GM19035 (cell line): ENCODE data around the gene LENG8.

Experiments used
- ATAC-seq: cut with Tn5 transposase; IDR thresholded peaks from one replicate; pipeline ENCODE4 v1.9.1; 2021; ENCODE audit not compliant: unreplicated experiment

The LENG8 gene

DNA sequence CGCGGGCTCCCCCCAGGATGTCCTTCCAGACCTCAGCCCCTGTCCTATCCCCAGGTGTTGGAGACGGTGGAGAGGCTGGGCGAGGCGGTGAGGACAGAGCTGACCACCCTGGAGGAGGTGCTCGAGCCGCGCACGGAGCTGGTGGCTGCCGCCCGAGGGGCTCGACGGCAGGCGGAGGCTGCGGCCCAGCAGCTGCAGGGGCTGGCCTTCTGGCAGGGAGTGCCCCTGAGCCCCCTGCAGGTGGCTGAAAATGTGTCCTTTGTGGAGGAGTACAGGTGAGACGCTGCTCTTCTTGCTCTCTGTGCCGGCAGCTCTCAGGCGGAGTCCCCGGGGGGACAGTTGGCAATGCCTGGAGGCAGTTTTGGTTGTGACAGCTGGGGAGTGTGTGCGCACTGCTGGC, 26.9 kb upstream of the LENG8 start:
- ATAC-seq, result no peak

- no peak for ATAC-seq
Observed at GRCh38 chr19:54424201-54424600, 24.8 kb upstream of the LENG8 start.

DNA sequence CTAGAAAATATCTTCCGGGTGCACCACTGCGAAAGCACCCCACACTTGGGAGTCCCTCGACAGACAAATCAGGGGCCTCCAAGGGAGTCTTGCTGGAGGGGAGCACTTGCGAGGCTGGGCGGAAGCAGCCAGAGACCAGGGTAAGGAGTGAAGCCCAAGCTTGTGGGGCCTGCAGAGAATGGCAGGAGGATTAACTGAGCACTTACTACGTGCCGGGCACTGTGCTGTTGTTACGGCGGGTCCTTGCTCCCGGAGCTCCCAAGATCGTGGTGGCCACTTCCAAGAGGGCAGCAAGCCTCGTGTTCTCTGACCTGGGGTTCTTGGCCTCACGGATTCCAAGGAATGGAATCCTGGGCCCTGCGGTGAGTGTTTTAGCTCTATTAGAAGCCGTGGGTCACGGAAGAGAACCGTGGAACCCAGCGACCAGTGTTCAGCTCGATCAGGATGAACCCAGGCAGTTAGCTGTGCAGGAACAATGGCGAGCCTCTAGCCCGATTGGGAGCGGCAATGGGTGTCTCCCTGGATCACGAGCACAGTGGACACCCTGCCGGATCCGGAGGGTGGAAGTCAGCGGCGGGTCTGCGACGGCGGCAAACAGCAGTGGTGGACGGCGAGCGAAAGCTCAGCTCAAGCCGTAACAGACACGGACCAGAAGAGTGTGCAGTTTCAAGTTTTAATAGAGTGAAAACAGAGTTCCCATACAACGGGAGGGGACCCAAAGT, 24.2 kb upstream of the LENG8 start:
- no peak for ATAC-seq

- ATAC-seq, result no peak
Observed at GRCh38 chr19:54425382-54425723, 23.6 kb upstream of the LENG8 start.

GRCh38 chr19:54426291-54426931, 22.6 kb upstream of the LENG8 start:
- no peak for ATAC-seq

DNA sequence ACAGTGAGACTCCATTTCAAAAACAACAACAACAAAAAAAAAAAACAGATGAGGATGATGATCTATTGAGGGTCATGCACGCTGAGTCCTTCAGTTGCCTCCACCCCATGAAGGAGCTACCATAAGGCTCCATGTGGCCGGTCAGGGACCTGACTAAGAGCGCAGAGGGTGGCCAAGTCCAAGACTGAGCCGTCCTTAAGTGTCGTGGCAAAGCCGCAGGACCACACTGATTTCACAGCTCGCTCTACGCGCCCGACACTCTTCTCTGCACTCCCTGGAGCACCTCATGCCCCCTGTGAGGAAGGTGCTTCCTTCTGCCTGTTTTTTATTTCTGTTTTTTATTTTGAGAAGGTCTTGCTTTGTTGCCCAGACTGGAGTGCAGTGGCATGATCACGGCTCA, 21.4 kb upstream of the LENG8 start:
- no peak for ATAC-seq

GRCh38 chr19:54428323-54429175, 20.4 kb upstream of the LENG8 start:
- no peak for ATAC-seq

DNA sequence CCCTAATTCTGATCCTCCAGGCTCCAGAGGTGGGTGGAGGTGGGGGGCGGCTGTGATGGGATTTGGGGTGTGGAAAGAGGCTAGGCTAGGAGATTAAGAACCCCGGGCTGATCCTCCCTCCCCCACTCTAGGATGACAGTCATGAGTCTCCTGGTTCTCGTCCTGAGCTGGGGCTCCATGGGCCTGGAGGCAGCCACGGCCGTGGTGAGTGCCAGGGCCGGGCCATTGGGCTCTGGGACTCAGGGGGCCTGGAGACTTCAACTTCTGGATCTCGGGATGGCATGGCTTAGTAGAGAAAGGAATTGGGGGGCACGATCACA, 19.9 kb upstream of the LENG8 start:
- ATAC-seq, result no peak

GRCh38 chr19:54429545-54430227, 19.3 kb upstream of the LENG8 start:
- no peak for ATAC-seq

DNA sequence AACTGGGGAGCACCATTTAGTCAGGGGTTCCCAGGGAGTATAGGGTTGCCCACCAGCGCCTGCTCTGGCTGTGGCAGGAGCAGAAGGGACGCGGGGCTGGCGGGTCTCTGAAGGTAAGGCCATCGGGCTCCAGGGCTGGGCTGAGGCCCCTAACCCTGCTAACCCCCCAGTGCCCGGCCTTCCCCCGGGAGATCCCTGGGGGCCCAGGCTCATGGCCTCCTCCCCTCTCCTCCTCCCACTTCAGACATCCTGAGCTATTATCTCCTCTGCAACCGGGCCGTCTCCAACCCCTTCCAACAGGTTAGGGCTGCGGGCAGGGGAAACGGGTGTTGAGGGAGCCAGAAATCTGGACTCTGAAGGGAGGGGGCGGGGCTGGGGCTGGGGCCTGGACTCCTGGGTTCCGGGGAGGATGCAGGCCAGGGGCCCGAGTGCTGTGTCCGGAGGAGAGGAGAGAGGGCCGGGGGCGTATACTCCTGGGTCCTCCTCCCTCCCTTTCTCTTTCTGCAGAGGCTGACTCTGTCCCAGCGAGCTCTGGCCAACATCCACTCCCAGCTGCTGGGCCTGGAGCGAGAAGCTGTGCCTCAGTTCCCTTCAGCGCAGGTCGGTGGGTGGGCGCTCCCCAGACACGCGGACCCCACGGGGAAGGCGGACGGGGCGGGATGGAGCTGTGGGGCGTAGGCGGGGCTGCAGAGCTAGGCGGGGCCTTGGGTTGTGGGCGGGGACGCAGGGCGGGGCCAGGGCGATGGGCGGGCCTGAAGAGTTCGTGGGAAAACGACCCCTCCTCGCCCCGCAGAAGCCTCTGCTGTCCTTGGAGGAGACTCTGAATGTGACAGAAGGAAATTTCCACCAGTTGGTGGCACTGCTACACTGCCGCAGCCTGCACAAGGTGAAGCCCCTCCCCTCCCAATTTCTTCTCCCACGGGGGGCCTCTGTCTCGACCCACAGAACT, 18.4 kb upstream of the LENG8 start:
- ATAC-seq, result no peak

- ATAC-seq, result no peak
Observed at GRCh38 chr19:54431255-54431838, 17.7 kb upstream of the LENG8 start.

GRCh38 chr19:54432144-54432738, 16.8 kb upstream of the LENG8 start:
- no peak for ATAC-seq

GRCh38 chr19:54433697-54434096, 15.3 kb upstream of the LENG8 start:
- ATAC-seq, result no peak

- ATAC-seq, result no peak
Observed at GRCh38 chr19:54434112-54434872, 14.7 kb upstream of the LENG8 start.

DNA sequence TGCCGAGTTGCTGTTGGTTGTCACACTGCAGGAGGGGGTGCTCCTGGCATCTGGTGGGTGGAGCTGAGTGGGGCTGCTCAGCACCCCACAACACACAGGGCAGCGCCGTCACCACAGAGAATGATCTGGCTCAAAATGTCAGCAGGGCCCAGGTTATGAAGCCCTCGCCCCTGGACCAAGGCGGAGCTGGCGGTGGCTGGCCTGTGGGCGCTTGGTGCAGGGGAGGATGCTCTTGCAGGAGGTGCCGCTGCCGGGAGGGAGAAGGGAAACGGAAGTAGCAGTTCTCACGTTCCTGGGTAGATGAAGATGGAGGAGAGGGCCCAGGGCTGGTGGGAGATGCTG, 14.2 kb upstream of the LENG8 start:
- no peak for ATAC-seq

DNA sequence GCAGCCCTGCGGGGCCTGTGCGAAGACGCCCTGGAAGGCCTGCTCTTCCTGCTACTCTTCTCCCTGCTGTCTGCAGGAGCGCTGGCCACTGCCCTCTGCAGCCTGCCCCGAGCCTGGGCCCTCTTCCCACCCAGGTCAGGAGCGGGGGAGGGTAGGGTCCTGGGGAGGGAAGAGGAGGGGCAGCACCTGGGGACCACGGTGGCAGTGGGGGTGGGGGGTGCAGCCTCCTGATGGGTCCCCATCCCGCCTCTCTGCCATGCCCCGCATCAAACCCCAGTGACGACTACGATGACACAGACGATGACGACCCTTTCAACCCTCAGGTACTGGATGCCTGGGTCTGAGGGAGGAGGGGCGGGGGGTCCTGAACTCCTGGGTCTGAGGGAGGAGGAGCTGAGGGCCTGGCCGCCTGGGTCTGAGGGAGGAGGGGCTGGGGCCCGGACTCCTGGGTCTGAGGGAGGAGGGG, 13.4 kb upstream of the LENG8 start:
- no peak for ATAC-seq

- no peak for ATAC-seq
Observed at GRCh38 chr19:54436031-54436523, 12.9 kb upstream of the LENG8 start.

DNA sequence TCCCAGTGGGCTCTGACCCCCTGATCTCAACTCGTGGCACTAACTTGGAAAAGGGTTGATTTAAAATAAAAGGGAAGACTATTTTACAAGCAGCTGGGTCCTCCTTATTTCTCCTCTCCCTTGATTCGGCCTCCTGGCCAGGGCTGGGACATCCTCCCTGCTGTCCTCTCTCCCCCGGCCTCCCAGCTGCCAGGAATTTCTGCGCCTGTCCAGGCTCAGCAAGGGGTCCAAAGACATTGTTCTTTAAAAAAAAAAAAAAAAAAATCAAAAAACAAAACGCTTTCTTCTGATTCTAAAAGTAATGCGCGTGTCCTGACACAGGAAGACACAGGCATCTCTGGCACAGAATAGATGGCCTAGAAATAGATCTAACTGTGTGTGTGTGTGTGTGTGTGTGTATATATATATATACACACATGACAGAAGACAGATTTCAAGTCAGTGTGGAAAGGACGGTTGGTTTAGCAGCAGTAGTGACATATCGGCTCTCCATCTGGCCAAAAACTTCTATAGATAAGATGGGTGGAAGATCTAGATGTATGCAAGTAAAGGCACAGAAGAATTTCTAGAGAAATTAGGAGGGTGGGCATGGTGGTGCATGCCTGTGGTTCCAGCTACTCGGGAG, 12.3 kb upstream of the LENG8 start:
- ATAC-seq, result no peak
